GM18499 (cell line): Measurements from ENCODE around the gene TMEM183A.
A peak's percentile ranks its signal among the peaks of the same experiment; 100 is the strongest.

Experiments
- ATAC-seq: cut with Tn5 transposase; IDR thresholded peaks from one replicate; pipeline ENCODE4 v1.9.1; 2021; ENCODE audit warnings: moderate number of reproducible peaks; ENCODE audit not compliant: insufficient read depth, unreplicated experiment

Gene TMEM183A

GRCh38 chr1:203006948-203007871, at the start of gene TMEM183A:
Gene TMEM183A, plus strand, starts transcription at chr1:203007374. Its CDS starts 92 bp downstream, at chr1:203007466.
- peak; percentile 66 for ATAC-seq

GRCh38 chr1:202957733-202958543, 49.2 kb upstream of the TMEM183A start, which contains the start of gene ADIPOR1:
Gene ADIPOR1, minus strand, starts transcription at chr1:202958312. Its CDS starts 7,242 bp downstream, at chr1:202951070.
- ATAC-seq, result peak; percentile 82

GRCh38 chr1:202958544-202959275, 48.5 kb upstream of the TMEM183A start:
- ATAC-seq, result no peak

- ATAC-seq, result no peak
Observed at GRCh38 chr1:202959276-202959620, 47.9 kb upstream of the TMEM183A start.

GRCh38 chr1:202961220-202961880, 45.8 kb upstream of the TMEM183A start:
- ATAC-seq, result no peak

GRCh38 chr1:202964791-202965410, 42.3 kb upstream of the TMEM183A start:
- ATAC-seq, result no peak

- ATAC-seq, result no peak
Observed at GRCh38 chr1:202965422-202965821, 41.8 kb upstream of the TMEM183A start.

- ATAC-seq, result no peak
Observed at GRCh38 chr1:202966006-202966898, 40.9 kb upstream of the TMEM183A start.

- no peak for ATAC-seq
Observed at GRCh38 chr1:202967684-202968281, 39.4 kb upstream of the TMEM183A start.

GRCh38 chr1:202968351-202968750, 38.8 kb upstream of the TMEM183A start:
- no peak for ATAC-seq

- ATAC-seq, result no peak
Observed at GRCh38 chr1:202968895-202969295, 38.3 kb upstream of the TMEM183A start.

- ATAC-seq, result no peak
Observed at GRCh38 chr1:202972046-202972445, 35.1 kb upstream of the TMEM183A start.

GRCh38 chr1:202974856-202975255, 32.3 kb upstream of the TMEM183A start:
- no peak for ATAC-seq

- ATAC-seq, result no peak
Observed at GRCh38 chr1:202976633-202977032, 30.5 kb upstream of the TMEM183A start.

- ATAC-seq, result no peak
Observed at GRCh38 chr1:202979459-202979858, 27.7 kb upstream of the TMEM183A start.

- ATAC-seq, result no peak
Observed at GRCh38 chr1:202981939-202982338, 25.2 kb upstream of the TMEM183A start.

GRCh38 chr1:202982715-202983430, 24.3 kb upstream of the TMEM183A start:
- no peak for ATAC-seq
